ENCODE data around the gene FOXA1.

FOXA1 gene

GRCh38 chr14:37553935-37554550, 41.0 kb downstream of the FOXA1 start:
- no peak for DNase-seq

- no peak for DNase-seq
Observed at GRCh38 chr14:37551119-37551518, 43.9 kb downstream of the FOXA1 start.

DNA sequence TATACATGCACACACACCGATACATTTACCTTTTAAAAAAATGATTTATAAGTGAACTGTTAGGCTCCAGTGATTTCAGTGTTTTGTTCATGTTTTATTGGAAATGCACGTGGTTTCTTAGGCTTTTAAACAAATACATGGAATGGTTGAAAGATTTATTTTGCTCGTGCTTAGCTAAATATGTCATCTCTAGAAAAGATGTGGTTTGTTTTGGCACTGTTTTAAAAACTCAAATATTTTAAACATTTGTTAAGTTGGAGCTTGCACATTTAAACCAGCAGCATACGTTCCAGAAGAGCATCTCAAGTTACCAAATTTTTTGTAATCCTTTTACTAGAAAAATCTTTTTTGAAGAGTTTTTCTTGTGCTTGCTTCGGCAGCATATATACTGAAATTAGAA, 44.5 kb downstream of the FOXA1 start:
- no peak for DNase-seq

DNA sequence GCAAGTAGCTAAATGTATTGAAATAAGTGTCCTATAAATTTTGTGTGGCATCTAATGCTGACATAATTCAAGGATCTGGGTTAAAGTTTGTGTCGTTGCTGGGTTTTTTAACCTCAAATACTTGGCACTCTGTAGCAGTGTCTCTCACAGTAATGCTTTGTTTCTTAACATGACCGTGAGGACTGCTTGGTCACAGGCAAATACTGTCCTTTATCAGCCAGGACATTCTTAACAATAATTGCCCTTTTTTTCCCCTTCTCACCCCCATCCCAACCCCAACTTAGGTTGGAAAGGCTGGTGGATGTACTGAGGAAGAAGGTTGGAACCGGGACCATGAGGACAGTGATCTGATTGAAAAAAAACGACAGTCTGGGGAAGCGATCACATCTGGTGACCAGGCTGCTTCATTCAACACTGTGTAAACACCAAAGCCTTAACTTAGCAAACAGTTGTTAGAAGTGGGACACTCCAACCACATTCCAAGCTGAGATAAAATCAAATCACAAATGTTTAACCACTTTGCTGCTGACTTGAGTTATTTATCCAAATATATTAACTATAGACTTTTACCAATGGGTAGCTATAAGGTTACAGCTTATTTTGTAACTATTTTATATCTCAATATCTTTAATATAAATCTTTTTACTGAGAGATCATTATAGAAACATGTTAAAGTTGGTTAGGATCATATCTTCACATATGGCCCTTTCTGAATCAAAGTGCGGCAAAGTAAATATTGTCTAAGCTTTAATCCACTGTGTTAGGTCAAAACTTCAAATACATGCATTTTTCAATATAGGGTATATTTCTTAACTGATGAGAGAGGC, 48.2 kb downstream of the FOXA1 start:
- DNase-seq, result no peak

- DNase-seq, result no peak
Observed at GRCh38 chr14:37545174-37545573, 49.9 kb downstream of the FOXA1 start.

- DNase-seq, result no peak
Observed at GRCh38 chr14:37544407-37544806, 50.6 kb downstream of the FOXA1 start.

- DNase-seq, result no peak
Observed at GRCh38 chr14:37539992-37540391, 55.1 kb downstream of the FOXA1 start.
